GM18909 (cell line): ENCODE results near the gene GGT6.
A peak's percentile ranks its signal among the peaks of the same experiment; 100 is the strongest.

Experiments used
- ATAC-seq: cut with Tn5 transposase; IDR thresholded peaks from one replicate; pipeline ENCODE4 v1.9.1; 2021; ENCODE audit warnings: mild to moderate bottlenecking; ENCODE audit not compliant: unreplicated experiment, poor library complexity

The GGT6 gene

DNA sequence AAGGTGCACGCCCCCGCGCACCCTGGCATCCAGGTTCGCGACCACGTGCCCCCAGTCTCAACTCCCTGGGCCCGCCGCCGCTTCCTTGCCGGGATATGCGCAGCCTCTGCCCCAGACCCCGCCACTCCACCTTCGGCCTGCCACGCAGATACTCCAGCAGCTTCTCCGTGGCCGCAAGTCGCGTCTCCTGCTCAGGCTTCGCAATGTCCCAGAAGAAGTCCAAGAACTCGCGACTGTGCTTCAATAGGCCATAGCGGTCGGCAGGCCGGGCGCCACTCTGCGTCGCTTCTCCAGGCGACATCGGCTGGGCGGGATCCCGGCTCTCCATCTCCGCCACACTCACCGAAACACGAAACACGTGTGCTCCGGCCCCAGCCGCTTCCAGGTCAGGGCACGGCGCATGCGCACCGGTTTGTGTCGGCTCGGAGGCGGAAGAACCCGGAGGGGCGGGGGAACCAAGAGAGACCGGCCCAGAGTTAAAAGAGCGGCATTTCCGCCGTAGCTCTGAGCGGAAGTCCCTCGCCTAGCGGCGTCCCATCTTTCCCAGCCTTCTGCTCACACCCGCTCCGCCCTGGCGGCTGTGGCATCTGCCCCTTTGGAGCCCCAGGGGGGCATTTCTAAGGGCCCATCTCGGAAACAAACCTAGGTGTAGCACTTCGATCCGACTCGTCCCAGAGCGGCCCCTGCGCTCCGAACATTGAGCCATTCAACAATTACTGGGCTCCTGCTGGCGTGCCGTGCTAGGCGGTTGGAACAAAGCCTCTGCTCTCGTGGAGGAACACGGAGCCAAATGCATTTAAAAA lies 5.2 kb downstream of the GGT6 start, which contains the start of gene MYBBP1A:
TSS of gene MYBBP1A (minus strand) at position 388 of the 803 bp plus-strand sequence. CDS start at position 328, 60 bp downstream.
- peak; percentile 85 for ATAC-seq

DNA sequence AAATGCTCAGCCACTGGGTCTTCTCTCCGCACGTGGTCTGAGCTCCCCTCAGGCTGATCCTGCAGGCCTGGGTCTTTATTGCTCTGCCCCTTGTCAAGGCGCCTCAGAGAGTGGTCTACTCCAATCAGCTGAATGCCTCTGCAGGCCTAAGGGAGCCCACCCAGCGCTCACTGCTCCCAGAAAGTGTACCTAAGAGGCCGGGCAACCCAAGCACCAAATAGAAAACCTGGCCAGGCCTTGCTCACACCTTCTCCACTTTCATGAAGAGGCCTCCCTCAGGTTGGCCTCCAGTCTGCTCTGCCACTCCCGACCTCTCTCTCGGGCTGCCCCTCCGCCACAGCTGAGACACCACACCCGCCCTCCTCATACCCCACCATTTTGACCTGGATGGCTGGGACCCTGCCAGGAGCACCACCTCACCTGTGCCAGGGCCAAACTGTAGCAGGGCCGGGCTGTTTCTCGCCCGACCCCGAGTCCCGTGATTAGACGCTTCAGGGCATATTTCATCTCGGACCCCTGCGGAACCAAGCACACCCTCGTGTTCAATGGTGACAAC lies 5.9 kb downstream of the GGT6 start:
- ATAC-seq, result peak; percentile 5

- ATAC-seq, result no peak
Observed at GRCh38 chr17:4553669-4554068, 6.7 kb downstream of the GGT6 start.

DNA sequence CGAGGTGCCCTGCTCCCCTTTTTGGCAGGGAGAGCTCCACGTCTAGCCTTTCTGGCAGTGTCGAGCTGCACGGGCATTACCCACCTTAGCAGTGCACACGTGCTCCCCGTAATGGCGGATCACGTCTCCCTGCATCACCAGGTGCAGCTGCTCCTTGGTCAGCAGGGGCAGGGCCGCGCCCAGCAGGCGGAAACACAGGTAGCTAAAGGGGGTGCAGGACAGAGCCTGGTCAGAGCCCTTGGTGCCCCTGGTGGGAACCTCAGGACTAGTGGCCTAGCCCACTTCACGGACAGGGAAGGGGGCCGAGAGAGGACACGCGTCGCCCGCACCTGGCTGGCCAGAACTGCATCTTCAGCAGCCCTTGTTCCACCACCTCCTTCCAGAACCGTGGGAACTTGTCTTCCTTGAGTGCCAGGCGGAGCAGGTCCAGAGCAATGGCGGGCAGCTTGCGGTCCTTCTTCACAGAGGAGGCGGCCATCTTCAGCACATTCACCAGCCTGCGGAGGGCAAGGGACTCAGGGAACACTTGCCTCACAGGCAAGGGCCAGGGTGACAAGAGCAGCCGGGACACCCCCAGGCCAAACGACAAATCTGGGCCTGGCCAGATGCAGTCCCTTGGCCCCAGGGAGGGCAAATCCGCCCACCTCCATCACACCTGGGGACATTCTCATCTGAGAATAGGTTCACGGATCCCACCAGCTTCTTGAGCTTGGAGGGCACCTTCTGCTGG lies 8.4 kb downstream of the GGT6 start:
- no peak for ATAC-seq

DNA sequence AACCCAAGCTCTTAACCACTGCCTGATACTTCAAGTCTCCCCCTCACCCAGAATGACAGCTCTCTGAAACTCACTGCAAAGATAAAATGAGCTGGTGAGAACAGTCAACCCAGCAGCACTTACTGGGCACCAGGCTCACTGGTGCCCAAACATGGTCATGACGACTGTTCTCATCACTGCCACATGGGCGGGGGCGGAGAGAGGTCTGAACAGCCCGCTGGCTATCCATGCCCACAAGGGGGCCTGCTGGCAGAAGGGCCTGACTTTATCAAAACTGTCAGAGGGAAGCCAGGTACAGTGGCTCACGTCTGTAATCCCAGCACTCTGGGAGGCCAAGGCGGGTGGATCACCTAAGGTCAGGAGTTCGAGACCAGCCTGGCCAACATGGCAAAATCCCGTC lies 9.2 kb downstream of the GGT6 start:
- ATAC-seq, result no peak

- ATAC-seq, result no peak
Observed at GRCh38 chr17:4550534-4551039, 9.8 kb downstream of the GGT6 start.

- ATAC-seq, result no peak
Observed at GRCh38 chr17:4549781-4550533, 10.4 kb downstream of the GGT6 start.

DNA sequence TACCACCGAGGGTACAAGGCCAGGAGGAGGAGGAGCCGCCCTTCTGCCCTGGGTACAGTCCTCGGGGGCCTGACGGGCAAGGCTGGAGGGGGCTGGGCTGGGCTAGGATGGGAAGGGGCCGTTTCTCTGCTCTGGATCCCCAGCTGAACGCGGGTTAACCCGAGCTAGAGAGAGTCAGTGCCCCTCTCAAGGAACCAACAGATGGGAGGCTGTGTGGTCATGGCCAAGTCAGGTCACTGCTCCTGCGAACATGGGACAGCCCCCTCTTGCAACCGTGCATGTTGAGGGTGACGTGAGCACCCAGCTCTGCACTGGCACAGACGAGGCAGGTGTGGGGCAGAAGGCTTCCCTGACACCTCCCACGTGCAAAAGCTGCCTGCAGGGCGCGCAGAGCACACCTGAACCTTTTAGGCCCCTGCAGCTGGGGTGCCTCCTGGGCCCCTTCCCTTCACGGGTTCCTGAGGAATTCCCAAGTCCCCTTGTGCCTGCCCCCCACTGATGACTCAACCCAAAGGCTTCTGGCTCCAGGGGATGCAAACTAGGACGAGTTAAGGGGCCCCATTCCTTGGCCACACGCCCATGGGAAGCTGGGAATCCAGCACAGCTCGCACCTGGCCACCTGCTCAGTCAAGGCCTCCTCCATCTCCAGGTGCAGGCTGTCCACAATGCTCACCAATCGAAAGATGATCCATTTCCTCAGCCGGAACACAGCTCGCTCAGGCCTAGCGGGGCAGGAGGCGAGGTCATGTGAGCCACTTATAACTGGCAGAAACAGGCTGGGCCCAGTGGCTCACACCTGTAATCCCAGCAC lies 11.5 kb downstream of the GGT6 start:
- no peak for ATAC-seq

DNA sequence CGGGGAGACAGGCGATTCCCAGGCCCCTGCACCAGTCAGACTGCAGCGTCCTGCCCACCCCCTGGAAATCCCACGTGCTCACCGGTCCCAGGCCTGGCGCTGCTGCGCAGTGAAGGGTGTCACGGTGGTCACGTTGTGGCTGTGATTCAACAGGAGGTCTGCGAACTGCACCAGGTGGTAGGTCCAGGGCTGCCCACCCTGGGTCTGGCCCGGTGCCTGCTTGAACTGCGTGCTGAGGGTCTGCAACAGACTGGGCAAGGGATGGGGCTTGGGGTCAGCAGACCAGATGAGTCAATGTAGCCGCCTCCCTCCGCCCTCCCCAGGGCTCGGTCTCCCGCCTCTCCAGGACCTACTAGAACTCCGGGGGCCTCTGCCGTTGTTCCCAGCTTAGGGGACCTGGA lies 12.3 kb downstream of the GGT6 start:
- no peak for ATAC-seq

GRCh38 chr17:4547118-4547906 lies 13.1 kb downstream of the GGT6 start:
- no peak for ATAC-seq

DNA sequence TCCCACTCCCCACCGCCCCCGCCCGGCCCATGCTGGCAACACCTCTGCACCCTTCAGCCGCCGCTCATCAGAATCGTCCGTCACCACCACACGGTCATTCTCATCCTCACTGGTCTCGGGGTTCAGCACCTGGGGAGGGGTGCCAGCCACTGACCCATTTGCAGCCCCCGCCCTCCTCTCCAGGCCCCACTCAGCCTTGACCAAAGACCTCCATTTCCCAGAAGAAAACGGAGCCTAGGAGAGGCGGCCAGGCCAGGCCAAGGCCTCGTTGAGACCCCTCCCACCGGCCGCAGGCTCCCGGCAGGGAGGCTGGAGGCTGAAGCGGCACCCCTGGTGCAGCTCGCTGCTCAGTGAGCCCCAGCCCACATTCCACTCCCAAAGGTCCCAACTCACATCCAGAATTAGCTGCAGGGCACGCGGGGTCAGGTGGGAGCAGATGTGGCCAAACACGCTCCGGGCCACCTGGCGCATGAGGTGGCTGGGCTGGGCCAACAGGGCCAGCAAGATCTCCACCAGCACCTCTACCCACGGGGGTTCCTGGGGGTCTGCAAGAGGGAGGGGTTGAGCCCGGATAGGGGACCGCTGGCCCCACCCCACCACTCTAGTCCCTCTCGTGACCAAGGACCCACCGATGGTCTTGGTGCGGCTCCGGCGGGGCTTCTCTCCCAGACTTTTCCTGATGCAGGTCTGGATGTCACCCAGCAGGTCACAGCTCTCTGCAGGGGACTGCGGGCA lies 15.0 kb downstream of the GGT6 start:
- ATAC-seq, result no peak

DNA sequence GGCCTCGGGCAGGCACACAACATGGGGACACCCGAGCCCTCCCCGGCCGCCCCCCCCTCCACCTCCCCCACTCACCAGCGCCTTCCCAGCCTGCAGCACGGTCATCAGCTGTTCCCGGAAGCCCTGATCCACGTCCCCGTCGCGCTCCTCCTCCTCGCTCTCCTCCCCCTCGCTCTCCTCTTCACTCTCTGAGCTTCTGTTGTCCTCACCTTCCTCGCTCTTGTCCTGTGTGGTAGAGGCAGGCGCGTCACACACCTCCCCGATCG lies 15.5 kb downstream of the GGT6 start:
- no peak for ATAC-seq

DNA sequence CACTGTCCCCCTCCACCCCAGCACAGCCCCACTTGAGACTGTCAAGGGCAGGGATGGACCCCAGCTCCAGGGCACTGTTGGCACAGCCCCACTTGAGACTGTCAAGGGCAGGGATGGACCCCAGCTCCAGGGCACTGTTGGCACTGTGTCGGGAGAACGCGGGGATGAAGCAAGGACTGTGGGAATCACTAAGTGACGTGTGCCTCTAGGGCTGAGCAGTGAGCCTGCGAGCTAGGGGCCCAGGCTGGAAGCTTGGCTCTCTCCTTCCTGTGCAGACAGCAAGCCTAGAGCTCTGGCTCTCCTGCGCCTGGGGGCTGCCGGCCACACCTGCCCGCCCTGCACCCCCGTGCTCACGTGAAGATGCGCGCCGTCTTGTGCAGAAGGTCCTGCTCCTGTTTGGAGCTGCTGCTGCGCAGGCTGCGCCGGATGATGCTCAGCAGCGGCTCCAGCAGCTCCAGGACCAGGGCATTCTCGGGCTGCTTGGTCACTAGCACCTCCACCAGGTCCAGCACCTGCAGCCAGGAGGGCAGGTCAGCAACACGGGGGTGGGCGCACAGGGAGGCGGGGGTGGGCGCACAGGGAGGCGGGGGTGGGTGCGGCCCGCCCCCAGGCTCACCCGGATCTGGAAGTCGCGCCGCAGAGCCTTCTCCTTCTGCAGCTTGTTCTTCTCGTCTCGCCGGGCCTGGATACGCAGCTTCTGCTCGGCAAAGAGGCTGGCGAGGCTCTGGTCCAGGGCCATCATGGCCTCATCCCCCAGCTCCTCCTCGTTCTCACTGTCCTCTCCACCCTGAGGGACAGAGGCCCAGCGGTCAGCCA lies 16.0 kb downstream of the GGT6 start:
- no peak for ATAC-seq

DNA sequence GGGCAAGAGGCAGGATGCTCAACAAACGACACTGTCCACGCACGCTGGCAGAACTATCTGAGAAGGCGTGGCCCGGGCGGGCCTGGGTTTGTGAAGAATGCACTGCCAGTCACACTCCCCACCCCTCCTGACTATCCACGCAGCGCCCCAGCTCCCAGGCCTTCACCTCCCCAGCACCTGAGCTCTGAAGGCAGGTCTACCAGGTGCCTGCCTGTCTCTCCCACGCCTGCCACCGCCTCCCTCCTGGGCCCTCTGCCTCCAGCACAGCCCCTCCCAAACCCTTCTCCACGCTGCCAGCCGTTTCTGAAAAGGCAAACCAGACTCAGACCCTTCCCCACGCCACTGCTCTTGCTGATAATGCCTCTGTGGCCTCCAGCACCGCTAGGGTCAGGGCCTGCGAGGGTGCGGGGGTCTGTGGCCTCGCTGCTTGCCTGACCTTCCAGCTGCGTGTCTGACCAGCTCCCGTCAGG lies 16.8 kb downstream of the GGT6 start:
- ATAC-seq, result no peak

- ATAC-seq, result no peak
Observed at GRCh38 chr17:4542726-4543191, 17.6 kb downstream of the GGT6 start.

GRCh38 chr17:4542003-4542725 lies 18.2 kb downstream of the GGT6 start:
- no peak for ATAC-seq
